CD14-positive monocyte (primary cell): ENCODE measurements around the gene COTL1. TPM values are rescaled to one million over a fixed set of nuclear protein-coding genes. Genes with fewer than 3 reads are reported as not detected.

Source experiments
- DNase-seq, 3 donors: peaks; one replicate each; pipeline ENCODE4 v3.0.0-alpha.2; 2011 to 2022
- H2AFZ ChIP-seq: 2 replicates; pipeline ENCODE4 v1.6.0; 2012; ENCODE audit warnings: mild to moderate bottlenecking, low read depth, low read length, inconsistent platforms; ENCODE audit not compliant: insufficient read depth, poor library complexity, severe bottlenecking
- H3K27ac ChIP-seq, 2 donors: 1 replicate in 1 of 2; 2 replicates in 1 of 2; pipeline ENCODE4 v1.5.1; 2012 to 2013; ENCODE audit warnings: low read length in 2 of 2, control low read depth in 1 of 2, inconsistent platforms in 1 of 2, low read depth in 1 of 2, mild to moderate bottlenecking in 1 of 2
- H3K27me3 ChIP-seq, 2 donors: one replicate each; pipeline versions ENCODE4 v1.6.0 to v1.6.1; 2011 to 2013; ENCODE audit warnings: low read length in 2 of 2; ENCODE audit not compliant: control insufficient read depth in 2 of 2, insufficient read depth in 2 of 2
- H3K36me3 ChIP-seq, 2 donors: replicated peaks in 1 of 2; 1 replicate in 1 of 2; 2 replicates in 1 of 2; pipeline versions ENCODE4 v1.5.1 to v1.6.1; 2012 to 2013; ENCODE audit warnings: low read length in 2 of 2, control low read depth in 1 of 2, inconsistent platforms in 1 of 2, mild to moderate bottlenecking in 1 of 2; ENCODE audit not compliant: insufficient read depth in 2 of 2, control insufficient read depth in 1 of 2
- H3K4me1 ChIP-seq, 2 donors: 1 replicate in 1 of 2; 2 replicates in 1 of 2; pipeline versions ENCODE4 v1.5.1 to v1.6.1; 2012 to 2013; ENCODE audit warnings: low read length in 2 of 2, control low read depth in 1 of 2, inconsistent platforms in 1 of 2, mild to moderate bottlenecking in 1 of 2, moderate library complexity in 1 of 2; ENCODE audit not compliant: insufficient read depth in 2 of 2, control insufficient read depth in 1 of 2
- H3K4me2 ChIP-seq: replicated peaks from 2 replicates; pipeline ENCODE3; 2012; ENCODE audit warnings: low read length, moderate library complexity, mild to moderate bottlenecking; ENCODE audit not compliant: poor library complexity, severe bottlenecking; ENCODE audit errors: extremely low read depth
- H3K4me3 ChIP-seq, 3 experiments: fragments of 200-600 bp in 1 of 3; sonication (generic) in 1 of 3; replicated peaks in 1 of 3; 1 replicate in 2 of 3; 2 replicates in 1 of 3; pipeline ENCODE4 v1.5.1; 2011 to 2013; ENCODE audit warnings: low read length in 3 of 3, mild to moderate bottlenecking in 3 of 3, control low read depth in 2 of 3, low read depth in 2 of 3, inconsistent platforms in 1 of 3, moderate library complexity in 1 of 3
- H3K79me2 ChIP-seq: 2 replicates; pipeline ENCODE4 v1.6.0; 2012; ENCODE audit warnings: mild to moderate bottlenecking, control low read depth, inconsistent platforms, low read length, moderate library complexity; ENCODE audit not compliant: insufficient read depth
- H3K9ac ChIP-seq: 2 replicates; pipeline ENCODE4 v1.6.0; 2017; ENCODE audit warnings: low read length, mild to moderate bottlenecking; ENCODE audit not compliant: insufficient read depth, poor library complexity, severe bottlenecking
- H3K9me3 ChIP-seq, 2 donors: replicated peaks in 1 of 2; 1 replicate in 1 of 2; 2 replicates in 1 of 2; pipeline versions ENCODE4 v1.5.1 to v1.6.1; 2012 to 2013; ENCODE audit warnings: low read length in 2 of 2, control low read depth in 1 of 2; ENCODE audit not compliant: control insufficient read depth in 1 of 2, insufficient read depth in 1 of 2
- H4K20me1 ChIP-seq: 2 replicates; pipeline ENCODE4 v1.6.0; 2012; ENCODE audit warnings: mild to moderate bottlenecking, low read length, control low read depth, moderate library complexity; ENCODE audit not compliant: insufficient read depth
- H3K27ac Mint-ChIP-seq, 7 donors: one replicate each; pipeline ENCODE4 v1.8.0; 2020; ENCODE audit warnings: mild to moderate bottlenecking in 7 of 7, mixed read lengths in 7 of 7, moderate library complexity in 6 of 7, inconsistent platforms in 2 of 7
- H3K27me3 Mint-ChIP-seq, 3 donors: one replicate each; pipeline ENCODE4 v1.8.0; 2021 to 2022; ENCODE audit warnings: low read depth in 3 of 3, mild to moderate bottlenecking in 3 of 3, mixed read lengths in 3 of 3, moderate library complexity in 3 of 3, inconsistent platforms in 1 of 3
- H3K36me3 Mint-ChIP-seq, 2 donors: one replicate each; pipeline ENCODE4 v1.8.0; 2020; ENCODE audit warnings: mixed read lengths in 2 of 2, inconsistent platforms in 1 of 2, mild to moderate bottlenecking in 1 of 2
- H3K4me1 Mint-ChIP-seq: one replicate; pipeline ENCODE4 v1.8.0; 2020; ENCODE audit warnings: mild to moderate bottlenecking, mixed read lengths
- H3K4me3 Mint-ChIP-seq, 2 donors: one replicate each; pipeline ENCODE4 v1.8.0; 2020; ENCODE audit warnings: mild to moderate bottlenecking in 2 of 2, mixed read lengths in 2 of 2, moderate library complexity in 1 of 2
- H3K9me3 Mint-ChIP-seq, 7 donors: one replicate each; pipeline ENCODE4 v1.8.0; 2020 to 2022; ENCODE audit warnings: mixed read lengths in 7 of 7, mild to moderate bottlenecking in 6 of 7, moderate library complexity in 6 of 7, inconsistent platforms in 2 of 7
- CTCF ChIP-seq: fragments of 200-600 bp; IDR thresholded peaks from one replicate; pipeline ENCODE4 v1.8.0; 2022; ENCODE audit warnings: antibody characterized with exemption, mild to moderate bottlenecking
- WGBS: methylation state at CpG from one replicate; pipeline ENCODE4 v1.1.5; 2013; ENCODE audit warnings: missing lambda C conversion rate; ENCODE audit not compliant: insufficient coverage; 5-methylcytosine and 5-hydroxymethylcytosine counted together
- intact Hi-C, 2 donors: fragments of 100-400 bp; cut with micrococcal nuclease; formaldehyde crosslinking; loops; one replicate each; pipeline versions ENCODE4 v1.15.0 to v1.15.1; 2023
- polyA plus RNA-seq, 3 donors: library from polyadenylated mRNA; depleted of rRNA in 1 of 3; unstranded in 2 of 3; stranded (reverse) in 1 of 3; fragments of 300-500 nt in 2 of 3; fragments of >200 nt in 1 of 3; fragmentation: Illumina TruSeq in 2 of 3; gene quantifications; 1 replicate in 2 of 3; 2 replicates in 1 of 3; pipeline ENCODE4 v1.2.3, GENCODE V29; 2012 to 2021

COTL1 gene
- polyA plus RNA-seq, 3 donors = 648 to 1,843 (median 1,643) TPM

GRCh38 chr16:84603140-84603816 lies 14.6 kb downstream of the COTL1 start:
- intact Hi-C loops = no loop called here
- Histone ChIP-seq H3K79me2 (peaks cover 86% of the 10 kb centered on the region), H3K4me1 (peaks cover 96 to 98% of the 10 kb centered on the region in 2 donors), H3K9ac (peak overlapping the region; percentile 67), H3K4me3 (peak overlapping the region in 2 of 3 experiments; percentile 21 to 59), H3K9me3 (peaks cover 0 to 9% of the 10 kb centered on the region in 2 donors), H3K27ac (peak overlapping the region; percentile 99), H3K4me2 (peak overlapping the region; percentile 52), H3K36me3 (peaks cover 27 to 33% of the 10 kb centered on the region in 2 donors), H3K27me3 (no peaks in the 10 kb centered on the region), H4K20me1 (peaks cover 42% of the 10 kb centered on the region), H2AFZ (no peak overlapping the region)
- peak overlapping the region; percentile 99 to 100 (median 100) for H3K27ac Mint-ChIP-seq
- H3K4me3 Mint-ChIP-seq = peak overlapping the region; percentile 73 to 85
- H3K36me3 Mint-ChIP-seq = peaks cover 59 to 73% of the 10 kb centered on the region in 2 donors
- WGBS = 26% methylated on average over 23 of the region's 23 CpGs
- DNase-seq = peak; percentile 96 to 98 (median 98)
- H3K9me3 Mint-ChIP-seq = peaks cover 4 to 17% (median 12%) of the 10 kb centered on the region in 7 donors
- peaks cover 0 to 7% (median 0%) of the 10 kb centered on the region in 3 donors for H3K27me3 Mint-ChIP-seq
- H3K4me1 Mint-ChIP-seq = peaks cover 89% of the 10 kb centered on the region
- TF ChIP-seq CTCF = no peak

- H3K9me3 ChIP-seq = peaks cover 0 to 4% of the 10 kb centered on the region in 2 donors
- TF ChIP-seq CTCF = no peak
- peaks cover 3 to 7% (median 5%) of the 10 kb centered on the region in 7 donors for H3K9me3 Mint-ChIP-seq
- H2AFZ ChIP-seq = no peak overlapping the region
- peaks cover 24 to 31% of the 10 kb centered on the region in 2 donors for H3K36me3 ChIP-seq
- peak overlapping the region; percentile 70 for H3K9ac ChIP-seq
- H3K27me3 ChIP-seq = no peaks in the 10 kb centered on the region
- 73% methylated on average over 14 of the region's 25 CpGs for WGBS
- DNase-seq = peak; percentile 76 to 89 (median 87)
- peaks cover 0 to 9% (median 0%) of the 10 kb centered on the region in 3 donors for H3K27me3 Mint-ChIP-seq
- intact Hi-C loops = loop anchor here in 1 of 2 donors (1.0 to 2.0 kb wide), 2 partner anchors 8 to 18 kb away; partner anchors contain the start of gene COTL1
- peak overlapping the region; percentile 6 to 59 (median 18) for H3K4me3 ChIP-seq
- H3K27ac ChIP-seq = peak overlapping the region; percentile 99
- H4K20me1 ChIP-seq = peaks cover 38% of the 10 kb centered on the region
- peaks cover 57 to 72% of the 10 kb centered on the region in 2 donors for H3K36me3 Mint-ChIP-seq
- H3K4me2 ChIP-seq = peak overlapping the region; percentile 52
- H3K4me1 Mint-ChIP-seq = peaks cover 88% of the 10 kb centered on the region
- H3K79me2 ChIP-seq = peaks cover 89% of the 10 kb centered on the region
- H3K4me3 Mint-ChIP-seq = peak overlapping the region; percentile 77 to 87
- H3K4me1 ChIP-seq = peaks cover 95 to 98% of the 10 kb centered on the region in 2 donors
- H3K27ac Mint-ChIP-seq = peak overlapping the region; percentile 99 to 100 (median 100)
Measured at GRCh38 chr16:84600343-84601229, 17.3 kb downstream of the COTL1 start.
